ENCODE results near the gene DYNC2H1.
"Not testable (repeated sequence)": the region's sequence is repeated elsewhere in the genome, so short reads cannot be mapped to it uniquely, and the experiment has no call there.

DYNC2H1 gene

GRCh38 chr11:103112364-103112763 is 3.1 kb downstream of the DYNC2H1 start:
- DNase-seq (ENCODE audit: low read depth): no peak
- no peak for TF ChIP-seq CTCF (IDR thresholded peaks at IDR 0.05; ENCODE audit: control insufficient read depth, extremely low read depth, insufficient read depth)
- H3K4me3 ChIP-seq (ENCODE audit: low read depth, low read length): no peak overlapping the region

GRCh38 chr11:103114836-103115235 is 5.6 kb downstream of the DYNC2H1 start:
- no peak for DNase-seq (ENCODE audit: low read depth)
- TF ChIP-seq CTCF (IDR thresholded peaks at IDR 0.05; ENCODE audit: control insufficient read depth, extremely low read depth, insufficient read depth): no peak

GRCh38 chr11:103125462-103125861 is 16.2 kb downstream of the DYNC2H1 start:
- no peak overlapping the region for H3K4me3 ChIP-seq (ENCODE audit: low read depth, low read length)
- DNase-seq (ENCODE audit: low read depth): peak; percentile 26
- no peak for TF ChIP-seq CTCF (IDR thresholded peaks at IDR 0.05; ENCODE audit: control insufficient read depth, extremely low read depth, insufficient read depth)

More at GRCh38 chr11:103114836-103115235, 5.6 kb downstream of the DYNC2H1 start:
- no peak overlapping the region for H3K4me3 ChIP-seq (ENCODE audit: low read depth, low read length)

- not testable (repeated sequence) for H3K4me3 ChIP-seq (ENCODE audit: low read depth, low read length); DNase-seq (ENCODE audit: low read depth)
Observed at GRCh38 chr11:103141986-103142385, 32.8 kb downstream of the DYNC2H1 start.

GRCh38 chr11:103147627-103148026 is 38.4 kb downstream of the DYNC2H1 start:
- no peak for TF ChIP-seq CTCF (IDR thresholded peaks at IDR 0.05; ENCODE audit: control insufficient read depth, extremely low read depth, insufficient read depth)
- no peak overlapping the region for H3K4me3 ChIP-seq (ENCODE audit: low read depth, low read length)
- no peak for DNase-seq (ENCODE audit: low read depth)

GRCh38 chr11:103157542-103157941 is 48.3 kb downstream of the DYNC2H1 start:
- no peak for DNase-seq (ENCODE audit: low read depth)
- no peak overlapping the region for H3K4me3 ChIP-seq (ENCODE audit: low read depth, low read length)
- TF ChIP-seq CTCF (IDR thresholded peaks at IDR 0.05; ENCODE audit: control insufficient read depth, extremely low read depth, insufficient read depth): no peak

- no peak for TF ChIP-seq CTCF (IDR thresholded peaks at IDR 0.05; ENCODE audit: control insufficient read depth, extremely low read depth, insufficient read depth)
- no peak for DNase-seq (ENCODE audit: low read depth)
- H3K4me3 ChIP-seq (ENCODE audit: low read depth, low read length): no peak overlapping the region
Observed at GRCh38 chr11:103164093-103164796, 55.0 kb downstream of the DYNC2H1 start.

Data from LNCaP clone FGC (cell line).